HepG2 (cell line): ENCODE data around the gene ZNF444. TPM values are rescaled to one million over a fixed set of nuclear protein-coding genes. Genes with fewer than 3 reads are reported as not detected.

Experiments used
- CBX2 ChIP-seq, 2 experiments: fragments of 200-600 bp in 1 of 2; sonication (generic); formaldehyde crosslinking in 1 of 2; IDR thresholded peaks; 2 replicates each; pipeline versions ENCODE4 v1.7.0 to v1.8.1; 2018 to 2022; ENCODE audit warnings: low read depth in 2 of 2, low read length in 1 of 2, mild to moderate bottlenecking in 1 of 2, missing genetic modification reagents in 1 of 2
- KDM5B ChIP-seq: sonication (generic); formaldehyde crosslinking; IDR thresholded peaks from 2 replicates; pipeline ENCODE4 v1.4.0; 2020; ENCODE audit warnings: missing genetic modification reagents, mild to moderate bottlenecking, borderline replicate concordance
- NFRKB ChIP-seq: fragments of 450-650 bp; IDR thresholded peaks from 2 replicates; pipeline ENCODE4 v1.6.1; 2017
- RAD21 ChIP-seq: fragments of 450-650 bp; formaldehyde crosslinking; IDR thresholded peaks from 2 replicates; pipeline ENCODE4 v1.5.0; 2020; ENCODE audit warnings: mild to moderate bottlenecking
- SOX13 ChIP-seq, 3 experiments: fragments of 450-650 bp in 1 of 3; sonication (generic) in 1 of 3; formaldehyde crosslinking in 1 of 3; IDR thresholded peaks in 2 of 3; conservative IDR thresholded peaks in 1 of 3; 2 replicates each; pipeline versions ENCODE4 v1.5.0 to v1.6.1; 2016 to 2020; ENCODE audit warnings: antibody characterized with exemption in 1 of 3, mild to moderate bottlenecking in 1 of 3, missing compliant biosample characterization in 1 of 3, missing genetic modification reagents in 1 of 3, moderate library complexity in 1 of 3
- XRCC5 ChIP-seq: fragments of 200-400 bp; formaldehyde crosslinking; optimal IDR thresholded peaks from 2 replicates; pipeline ENCODE3; 2017; ENCODE audit warnings: mild to moderate bottlenecking, low read length
- ZFP36L2 ChIP-seq: sonication (generic); formaldehyde crosslinking; IDR thresholded peaks from 2 replicates; pipeline ENCODE4 v1.4.0; 2020; ENCODE audit warnings: missing genetic modification reagents
- ZKSCAN1 ChIP-seq: fragments of 150-350 bp; IDR thresholded peaks from 2 replicates; pipeline ENCODE4 v1.6.1; 2014; ENCODE audit warnings: low read length
- ZNF124 ChIP-seq: sonication (generic); formaldehyde crosslinking; IDR thresholded peaks from 2 replicates; pipeline ENCODE4 v1.4.0; 2020; ENCODE audit warnings: missing genetic modification reagents
- ZNF232 ChIP-seq: sonication (generic); formaldehyde crosslinking; IDR thresholded peaks from 2 replicates; pipeline ENCODE4 v1.4.0; 2020; ENCODE audit warnings: missing genetic modification reagents, borderline replicate concordance
- ZNF552 ChIP-seq: sonication (generic); formaldehyde crosslinking; IDR thresholded peaks from 2 replicates; pipeline ENCODE4 v1.9.0; 2022; ENCODE audit warnings: missing genetic modification reagents, mild to moderate bottlenecking, borderline replicate concordance
- ZNF773 ChIP-seq: sonication (generic); formaldehyde crosslinking; IDR thresholded peaks from 2 replicates; pipeline ENCODE4 v1.4.0; 2020; ENCODE audit warnings: missing genetic modification reagents, borderline replicate concordance
- polyA plus RNA-seq, 8 experiments: library from polyadenylated mRNA; depleted of rRNA in 3 of 8; stranded (reverse) in 7 of 8; unstranded in 1 of 8; fragments of >200 nt; fragmentation: Illumina TruSeq in 4 of 8; extraction: Trizol in 4 of 8; gene quantifications; 2 replicates each; pipeline versions ENCODE4 v1.2.1 to v1.2.3, GENCODE V29; 2011 to 2016; ENCODE audit warnings: low read depth in 4 of 8, missing spikeins in 1 of 8, mixed read lengths in 1 of 8; ENCODE audit not compliant: insufficient read depth in 1 of 8
- total RNA-seq, 5 experiments: library from RNA; depleted of rRNA; stranded (reverse); fragments of >200 nt; fragmentation: Illumina TruSeq; extraction: Trizol; gene quantifications; 2 replicates each; pipeline ENCODE4 v1.2.3, GENCODE V29; 2016; ENCODE audit warnings: low read depth in 1 of 5
- TF ChIP-seq, protein P1 (sequence below): sonication (generic); formaldehyde crosslinking; IDR thresholded peaks from 2 replicates; pipeline ENCODE4 v1.4.0; 2020; ENCODE audit warnings: missing genetic modification reagents
- TF ChIP-seq, protein P2 (sequence below): sonication (generic); formaldehyde crosslinking; IDR thresholded peaks from 2 replicates; pipeline ENCODE4 v1.4.0; 2020; ENCODE audit warnings: missing genetic modification reagents, mild to moderate bottlenecking, borderline replicate concordance
- TF ChIP-seq, protein P3 (sequence below): sonication (generic); formaldehyde crosslinking; IDR thresholded peaks from one replicate; pipeline ENCODE4 v1.5.1; 2020; ENCODE audit warnings: mild to moderate bottlenecking, missing genetic modification reagents; ENCODE audit errors: not compliant biosample characterization

Gene ZNF444
- total and polyA plus RNA-seq, 2 of the 13 experiments (the other 11 are each of a cell fraction or from before 2014, with no cell fraction given): 27.4 to 30.3 TPM

DNA sequence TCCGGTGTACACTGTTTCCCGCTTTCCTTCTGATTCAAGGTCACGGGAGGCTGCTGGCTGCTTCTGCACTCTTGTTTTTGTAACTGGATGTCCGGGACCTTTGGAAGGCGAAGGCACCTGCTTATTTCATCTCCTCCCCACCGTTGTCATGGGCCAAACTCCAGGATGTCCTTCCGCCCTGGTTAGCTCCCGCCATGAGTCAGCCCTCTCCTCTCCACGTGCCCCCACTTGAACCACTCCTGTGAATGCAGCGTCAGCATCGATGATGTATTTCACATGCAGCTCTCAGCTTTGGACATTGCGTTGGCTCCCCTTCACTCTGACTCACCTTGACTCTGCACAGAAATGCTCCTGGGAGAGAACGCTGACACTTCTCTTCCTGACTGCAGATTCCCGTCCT, 29.2 kb downstream of the ZNF444 start (continued):
- TF ChIP-seq KDM5B (CRISPR knock-in tag) (0 out of 2 replicates have a peak, but pooled peaks have one; percentile 23), ZFP36L2 (no peak), SOX13 (IDR thresholded peaks at IDR 0.05) (no peak), SOX13 (CRISPR knock-in tag; conservative IDR thresholded peaks at IDR 0.05 in 1 of 2, IDR thresholded peaks at IDR 0.05 in 1 of 2) (no peak), CBX2 (IDR thresholded peaks at IDR 0.05; ENCODE audit: low read depth, low read length) (no peak), CBX2 (CRISPR knock-in tag; IDR thresholded peaks at IDR 0.05; ENCODE audit: low read depth) (no peak), ZNF232 (CRISPR knock-in tag) (peak; percentile 63; the same call in 1 of the 2 replicates), NFRKB (no peak), RAD21 (no peak), ZNF552 (CRISPR knock-in tag) (no peak), ZKSCAN1 (no peak), ZNF124 (no peak), ZNF773 (no peak), XRCC5 (no peak)
- TF ChIP-seq, protein P1, sequence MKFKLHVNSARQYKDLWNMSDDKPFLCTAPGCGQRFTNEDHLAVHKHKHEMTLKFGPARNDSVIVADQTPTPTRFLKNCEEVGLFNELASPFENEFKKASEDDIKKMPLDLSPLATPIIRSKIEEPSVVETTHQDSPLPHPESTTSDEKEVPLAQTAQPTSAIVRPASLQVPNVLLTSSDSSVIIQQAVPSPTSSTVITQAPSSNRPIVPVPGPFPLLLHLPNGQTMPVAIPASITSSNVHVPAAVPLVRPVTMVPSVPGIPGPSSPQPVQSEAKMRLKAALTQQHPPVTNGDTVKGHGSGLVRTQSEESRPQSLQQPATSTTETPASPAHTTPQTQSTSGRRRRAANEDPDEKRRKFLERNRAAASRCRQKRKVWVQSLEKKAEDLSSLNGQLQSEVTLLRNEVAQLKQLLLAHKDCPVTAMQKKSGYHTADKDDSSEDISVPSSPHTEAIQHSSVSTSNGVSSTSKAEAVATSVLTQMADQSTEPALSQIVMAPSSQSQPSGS (CRISPR knock-in tag): 0 out of 2 replicates have a peak, but pooled peaks have one; percentile 32
- TF ChIP-seq, protein P2, sequence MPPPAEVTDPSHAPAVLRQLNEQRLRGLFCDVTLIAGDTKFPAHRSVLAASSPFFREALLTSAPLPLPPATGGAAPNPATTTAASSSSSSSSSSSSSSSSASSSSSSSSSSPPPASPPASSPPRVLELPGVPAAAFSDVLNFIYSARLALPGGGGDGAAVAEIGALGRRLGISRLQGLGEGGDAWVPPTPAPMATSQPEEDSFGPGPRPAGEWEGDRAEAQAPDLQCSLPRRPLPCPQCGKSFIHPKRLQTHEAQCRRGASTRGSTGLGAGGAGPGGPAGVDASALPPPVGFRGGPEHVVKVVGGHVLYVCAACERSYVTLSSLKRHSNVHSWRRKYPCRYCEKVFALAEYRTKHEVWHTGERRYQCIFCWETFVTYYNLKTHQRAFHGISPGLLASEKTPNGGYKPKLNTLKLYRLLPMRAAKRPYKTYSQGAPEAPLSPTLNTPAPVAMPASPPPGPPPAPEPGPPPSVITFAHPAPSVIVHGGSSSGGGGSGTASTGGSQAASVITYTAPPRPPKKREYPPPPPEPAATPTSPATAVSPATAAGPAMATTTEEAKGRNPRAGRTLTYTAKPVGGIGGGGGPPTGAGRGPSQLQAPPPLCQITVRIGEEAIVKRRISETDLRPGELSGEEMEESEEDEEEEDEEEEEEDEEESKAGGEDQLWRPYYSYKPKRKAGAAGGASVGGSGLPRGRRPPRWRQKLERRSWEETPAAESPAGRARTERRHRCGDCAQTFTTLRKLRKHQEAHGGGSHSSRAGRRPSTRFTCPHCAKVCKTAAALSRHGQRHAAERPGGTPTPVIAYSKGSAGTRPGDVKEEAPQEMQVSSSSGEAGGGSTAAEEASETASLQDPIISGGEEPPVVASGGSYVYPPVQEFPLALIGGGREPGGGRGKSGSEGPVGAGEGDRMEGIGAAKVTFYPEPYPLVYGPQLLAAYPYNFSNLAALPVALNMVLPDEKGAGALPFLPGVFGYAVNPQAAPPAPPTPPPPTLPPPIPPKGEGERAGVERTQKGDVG (CRISPR knock-in tag): 0 out of 2 replicates have a peak, but pooled peaks have one; percentile 31
- TF ChIP-seq, protein P3, sequence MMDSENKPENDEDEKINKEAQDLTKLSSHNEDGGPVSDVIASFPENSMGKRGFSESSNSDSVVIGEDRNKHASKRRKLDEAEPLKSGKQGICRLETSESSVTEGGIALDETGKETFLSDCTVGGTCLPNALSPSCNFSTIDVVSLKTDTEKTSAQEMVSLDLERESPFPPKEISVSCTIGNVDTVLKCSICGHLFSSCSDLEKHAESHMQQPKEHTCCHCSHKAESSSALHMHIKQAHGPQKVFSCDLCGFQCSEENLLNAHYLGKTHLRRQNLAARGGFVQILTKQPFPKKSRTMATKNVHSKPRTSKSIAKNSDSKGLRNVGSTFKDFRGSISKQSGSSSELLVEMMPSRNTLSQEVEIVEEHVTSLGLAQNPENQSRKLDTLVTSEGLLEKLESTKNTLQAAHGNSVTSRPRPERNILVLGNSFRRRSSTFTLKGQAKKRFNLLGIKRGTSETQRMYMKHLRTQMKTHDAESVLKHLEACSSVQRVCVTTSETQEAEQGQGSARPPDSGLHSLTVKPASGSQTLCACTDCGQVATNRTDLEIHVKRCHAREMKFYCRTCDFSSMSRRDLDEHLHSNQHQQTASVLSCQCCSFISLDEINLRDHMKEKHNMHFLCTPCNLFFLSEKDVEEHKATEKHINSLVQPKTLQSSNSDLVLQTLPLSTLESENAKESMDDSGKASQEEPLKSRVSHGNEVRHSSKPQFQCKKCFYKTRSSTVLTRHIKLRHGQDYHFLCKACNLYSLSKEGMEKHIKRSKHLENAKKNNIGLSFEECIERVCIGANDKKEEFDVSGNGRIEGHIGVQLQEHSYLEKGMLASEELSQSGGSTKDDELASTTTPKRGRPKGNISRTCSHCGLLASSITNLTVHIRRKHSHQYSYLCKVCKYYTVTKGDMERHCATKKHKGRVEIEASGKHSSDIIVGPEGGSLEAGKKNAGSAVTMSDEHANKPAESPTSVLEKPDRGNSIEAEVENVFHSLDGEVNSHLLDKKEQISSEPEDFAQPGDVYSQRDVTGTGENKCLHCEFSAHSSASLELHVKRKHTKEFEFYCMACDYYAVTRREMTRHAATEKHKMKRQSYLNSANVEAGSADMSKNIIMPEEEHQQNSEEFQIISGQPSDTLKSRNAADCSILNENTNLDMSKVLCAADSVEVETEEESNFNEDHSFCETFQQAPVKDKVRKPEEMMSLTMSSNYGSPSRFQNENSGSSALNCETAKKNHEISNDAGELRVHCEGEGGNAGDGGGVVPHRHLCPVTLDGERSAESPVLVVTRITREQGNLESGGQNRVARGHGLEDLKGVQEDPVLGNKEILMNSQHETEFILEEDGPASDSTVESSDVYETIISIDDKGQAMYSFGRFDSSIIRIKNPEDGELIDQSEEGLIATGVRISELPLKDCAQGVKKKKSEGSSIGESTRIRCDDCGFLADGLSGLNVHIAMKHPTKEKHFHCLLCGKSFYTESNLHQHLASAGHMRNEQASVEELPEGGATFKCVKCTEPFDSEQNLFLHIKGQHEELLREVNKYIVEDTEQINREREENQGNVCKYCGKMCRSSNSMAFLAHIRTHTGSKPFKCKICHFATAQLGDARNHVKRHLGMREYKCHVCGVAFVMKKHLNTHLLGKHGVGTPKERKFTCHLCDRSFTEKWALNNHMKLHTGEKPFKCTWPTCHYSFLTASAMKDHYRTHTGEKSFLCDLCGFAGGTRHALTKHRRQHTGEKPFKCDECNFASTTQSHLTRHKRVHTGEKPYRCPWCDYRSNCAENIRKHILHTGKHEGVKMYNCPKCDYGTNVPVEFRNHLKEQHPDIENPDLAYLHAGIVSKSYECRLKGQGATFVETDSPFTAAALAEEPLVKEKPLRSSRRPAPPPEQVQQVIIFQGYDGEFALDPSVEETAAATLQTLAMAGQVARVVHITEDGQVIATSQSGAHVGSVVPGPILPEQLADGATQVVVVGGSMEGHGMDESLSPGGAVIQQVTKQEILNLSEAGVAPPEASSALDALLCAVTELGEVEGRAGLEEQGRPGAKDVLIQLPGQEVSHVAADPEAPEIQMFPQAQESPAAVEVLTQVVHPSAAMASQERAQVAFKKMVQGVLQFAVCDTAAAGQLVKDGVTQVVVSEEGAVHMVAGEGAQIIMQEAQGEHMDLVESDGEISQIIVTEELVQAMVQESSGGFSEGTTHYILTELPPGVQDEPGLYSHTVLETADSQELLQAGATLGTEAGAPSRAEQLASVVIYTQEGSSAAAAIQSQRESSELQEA (CRISPR knock-in tag): no peak
